Measurements from ENCODE around the gene BAD. TPM values are rescaled to one million over a fixed set of nuclear protein-coding genes. Genes with fewer than 3 reads are reported as not detected.

Gene BAD
- total and polyA plus RNA-seq, 4 donors: 16.0 to 39.5 (median 30.2) TPM

DNA sequence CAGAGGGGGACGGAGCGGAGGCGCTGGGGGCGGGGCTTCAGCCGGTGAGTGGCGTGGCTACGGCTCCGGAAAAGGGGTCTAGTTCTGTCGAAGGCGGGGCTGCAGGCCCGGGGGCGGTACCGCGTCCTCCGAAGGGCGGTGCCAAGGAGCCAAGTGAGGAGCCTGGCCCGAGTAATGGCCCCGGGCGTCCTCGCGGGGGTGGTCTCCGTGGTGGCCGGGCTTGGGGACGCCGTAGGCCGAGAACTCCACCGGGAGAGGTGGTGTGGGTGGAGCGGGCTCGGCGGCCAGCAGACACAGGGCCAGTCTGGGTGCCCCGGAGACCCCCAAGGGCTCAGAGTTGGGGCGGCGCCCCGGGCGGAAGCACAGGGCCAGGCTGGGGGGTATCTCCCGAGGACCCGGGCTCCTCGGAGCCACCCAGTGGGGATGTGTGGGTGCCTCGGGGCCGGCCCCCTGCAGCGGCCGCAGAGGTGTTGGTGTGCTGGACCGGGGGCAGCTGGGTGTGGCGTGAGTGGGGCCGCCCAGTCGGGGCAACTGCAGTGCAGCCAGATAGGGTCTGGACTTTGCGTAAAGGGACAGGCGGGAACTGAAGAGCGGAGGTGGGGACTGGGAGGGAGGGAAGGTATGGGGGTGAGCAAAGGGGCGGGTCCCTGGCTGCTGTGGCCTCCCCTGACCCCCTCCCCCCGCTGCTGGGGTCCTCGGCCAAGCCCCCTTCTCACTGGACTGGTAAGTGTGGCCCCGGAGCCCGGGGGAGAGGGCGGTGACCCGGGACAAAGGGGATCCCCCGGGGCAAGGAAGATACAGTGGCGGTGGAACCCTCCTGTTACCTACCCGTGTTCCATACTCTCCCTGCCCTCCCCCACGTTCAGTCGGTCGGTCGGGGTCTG is 42.7 kb downstream of the BAD start (continued):
- no peak for TF ChIP-seq ZBTB33 (IDR thresholded peaks at IDR 0.05)
- TF ChIP-seq GABPA (IDR thresholded peaks at IDR 0.05 in 1 of 2, conservative IDR thresholded peaks at IDR 0.05 in 1 of 2): no peak
- TF ChIP-seq RXRA (IDR thresholded peaks at IDR 0.05): peak in 1 of 2 donors; percentile 44
- no peak for TF ChIP-seq RAD21 (IDR thresholded peaks at IDR 0.05)

- Histone ChIP-seq H3K9me3 (ENCODE audit: control insufficient read depth in 4 of 4, low read length in 3 of 4) (no peaks in the 10 kb centered on the region), H3K9ac (ENCODE audit: low read depth in 1 of 2, low read length in 2 of 2) (peak overlapping the region in 1 of 2 donors; percentile 62), H3K4me1 (ENCODE audit: control insufficient read depth in 4 of 4, insufficient read depth in 4 of 4, low read length in 3 of 4) (peaks cover 21 to 59% (median 43%) of the 10 kb centered on the region in 4 donors), H3K27me3 (ENCODE audit: control insufficient read depth in 4 of 4, insufficient read depth in 4 of 4, low read length in 3 of 4) (no peaks in the 10 kb centered on the region), H3K36me3 (ENCODE audit: control insufficient read depth in 4 of 4, insufficient read depth in 3 of 4, low read depth in 1 of 4, low read length in 3 of 4) (peaks cover 0 to 6% (median 4%) of the 10 kb centered on the region in 4 donors), H3K27ac (ENCODE audit: low read depth in 1 of 2, low read length in 2 of 2) (peak overlapping the region; percentile 97 to 99), H3K4me3 (ENCODE audit: low read depth in 1 of 3, low read length in 3 of 3) (peak overlapping the region in 2 of 3 donors; percentile 54 to 74)
- TF ChIP-seq YY1 (IDR thresholded peaks at IDR 0.05) (no peak), HNF4A (conservative IDR thresholded peaks at IDR 0.05) (peak in 1 of 2 donors; percentile 39), SP1 (IDR thresholded peaks at IDR 0.05) (peak; percentile 84)
- 2% methylated on average over 24 of the region's 24 CpGs for WGBS
- DNase-seq (ENCODE audit: low spot score): peak; percentile 100
Measured at GRCh38 chr11:64241241-64241490, 43.3 kb downstream of the BAD start.

DNA sequence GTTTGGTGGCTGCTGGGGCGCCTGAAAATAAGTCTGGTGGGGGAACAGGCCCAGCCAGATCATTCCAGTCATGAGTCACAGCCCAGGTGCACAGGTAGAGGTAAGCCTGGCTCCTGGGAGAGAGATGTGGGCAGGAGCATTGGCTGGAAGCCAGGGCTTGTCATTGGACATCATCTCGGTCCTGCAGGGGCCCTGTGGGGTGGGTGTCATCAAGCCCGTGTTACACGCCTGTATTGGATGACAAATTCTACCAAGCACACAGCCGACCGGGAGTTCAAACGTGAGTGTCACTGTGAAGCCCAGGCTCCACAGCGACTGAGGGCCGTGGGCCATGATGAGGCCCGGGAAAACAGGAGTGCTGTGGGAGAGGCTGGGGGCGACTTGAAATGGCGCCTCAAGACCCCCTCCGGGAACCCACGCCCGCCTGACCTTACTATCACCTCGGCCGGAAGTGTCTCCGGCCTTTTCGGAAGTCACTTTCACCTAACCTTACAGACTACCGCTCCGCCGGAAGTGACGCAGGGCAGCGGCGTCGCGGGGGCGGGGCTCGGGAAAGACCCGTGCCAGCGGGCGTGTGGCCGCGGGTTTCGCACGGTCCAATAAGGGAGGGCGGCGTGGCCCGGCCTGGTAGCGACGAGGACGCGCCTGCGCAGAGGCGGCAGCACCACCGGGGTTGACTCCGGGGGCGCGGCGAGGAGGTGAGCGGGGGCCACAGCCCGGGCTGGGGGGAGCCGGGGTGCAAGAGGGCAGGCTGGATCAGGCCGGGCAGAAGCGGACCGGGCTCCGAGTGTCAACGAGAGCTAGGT is 43.8 kb downstream of the BAD start, which contains the start of gene FKBP2:
Gene FKBP2, plus strand, starts transcription at position 661 of the 806 bp plus-strand sequence. CDS start 1,293 bp downstream, outside the sequence.
- Histone ChIP-seq H3K9me3 (ENCODE audit: control insufficient read depth in 4 of 4, low read length in 3 of 4) (no peaks in the 10 kb centered on the region), H3K27ac (ENCODE audit: low read depth in 1 of 2, low read length in 2 of 2) (peak within 1 kb of the TSS; percentile 97 to 99), H3K27me3 (ENCODE audit: control insufficient read depth in 4 of 4, insufficient read depth in 4 of 4, low read length in 3 of 4) (no peaks in the 10 kb centered on the region), H3K36me3 (ENCODE audit: control insufficient read depth in 4 of 4, insufficient read depth in 3 of 4, low read depth in 1 of 4, low read length in 3 of 4) (peaks cover 0 to 6% (median 4%) of the 10 kb centered on the region in 4 donors), H3K4me3 (ENCODE audit: low read depth in 1 of 3, low read length in 3 of 3) (peak within 1 kb of the TSS; percentile 74 to 94 (median 80)), H3K9ac (ENCODE audit: low read depth in 1 of 2, low read length in 2 of 2) (peak within 1 kb of the TSS; percentile 85 to 91), H3K4me1 (ENCODE audit: control insufficient read depth in 4 of 4, insufficient read depth in 4 of 4, low read length in 3 of 4) (peaks cover 21 to 59% (median 41%) of the 10 kb centered on the region in 4 donors)
- 1% methylated on average over 58 of the region's 58 CpGs for WGBS
- peak; percentile 95 for DNase-seq (ENCODE audit: low spot score)
- TF ChIP-seq HNF4A (conservative IDR thresholded peaks at IDR 0.05) (no peak), EGR1 (IDR thresholded peaks at IDR 0.05; ENCODE audit: low read depth in 2 of 2) (peak; percentile 71 to 91), RXRA (IDR thresholded peaks at IDR 0.05) (peak; percentile 59 to 68), FOXA2 (IDR thresholded peaks at IDR 0.05) (peak; percentile 21), RAD21 (IDR thresholded peaks at IDR 0.05) (no peak), GABPA (IDR thresholded peaks at IDR 0.05 in 1 of 2, conservative IDR thresholded peaks at IDR 0.05 in 1 of 2) (peak; percentile 90 to 97), YY1 (IDR thresholded peaks at IDR 0.05) (peak; percentile 29), SP1 (IDR thresholded peaks at IDR 0.05) (no peak), REST (IDR thresholded peaks at IDR 0.05) (peak; percentile 91), TAF1 (conservative IDR thresholded peaks at IDR 0.05) (peak; percentile 80), JUND (IDR thresholded peaks at IDR 0.05) (no peak), NR2F2 (IDR thresholded peaks at IDR 0.05) (peak; percentile 63), FOXA1 (IDR thresholded peaks at IDR 0.05) (no peak), HNF4G (IDR thresholded peaks at IDR 0.05) (no peak), MAX (IDR thresholded peaks at IDR 0.05) (no peak), ZBTB33 (IDR thresholded peaks at IDR 0.05) (no peak)
- TF ChIP-seq, protein P1, sequence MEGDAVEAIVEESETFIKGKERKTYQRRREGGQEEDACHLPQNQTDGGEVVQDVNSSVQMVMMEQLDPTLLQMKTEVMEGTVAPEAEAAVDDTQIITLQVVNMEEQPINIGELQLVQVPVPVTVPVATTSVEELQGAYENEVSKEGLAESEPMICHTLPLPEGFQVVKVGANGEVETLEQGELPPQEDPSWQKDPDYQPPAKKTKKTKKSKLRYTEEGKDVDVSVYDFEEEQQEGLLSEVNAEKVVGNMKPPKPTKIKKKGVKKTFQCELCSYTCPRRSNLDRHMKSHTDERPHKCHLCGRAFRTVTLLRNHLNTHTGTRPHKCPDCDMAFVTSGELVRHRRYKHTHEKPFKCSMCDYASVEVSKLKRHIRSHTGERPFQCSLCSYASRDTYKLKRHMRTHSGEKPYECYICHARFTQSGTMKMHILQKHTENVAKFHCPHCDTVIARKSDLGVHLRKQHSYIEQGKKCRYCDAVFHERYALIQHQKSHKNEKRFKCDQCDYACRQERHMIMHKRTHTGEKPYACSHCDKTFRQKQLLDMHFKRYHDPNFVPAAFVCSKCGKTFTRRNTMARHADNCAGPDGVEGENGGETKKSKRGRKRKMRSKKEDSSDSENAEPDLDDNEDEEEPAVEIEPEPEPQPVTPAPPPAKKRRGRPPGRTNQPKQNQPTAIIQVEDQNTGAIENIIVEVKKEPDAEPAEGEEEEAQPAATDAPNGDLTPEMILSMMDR (IDR thresholded peaks at IDR 0.05; ENCODE audit: low read depth, low read length, missing input control): no peak
